Glomerular endothelial cell (primary cell): ENCODE data around the gene DNM1. TPM values are rescaled to one million over a fixed set of nuclear protein-coding genes. Genes with fewer than 3 reads are reported as not detected.

ENCODE experiments used
- DNase-seq: peaks from one replicate; pipeline ENCODE4 v3.0.0-alpha.2; 2011; ENCODE audit warnings: low read depth, low spot score; ENCODE audit errors: extremely low read depth
- total RNA-seq: library from RNA; depleted of rRNA; stranded (reverse); fragments of >200 nt; gene quantifications from 2 replicates; pipeline ENCODE4 v1.2.3, GENCODE V29; 2015

The DNM1 gene
- 2.7 and 7.9 TPM in 2 replicates for total RNA-seq

DNA sequence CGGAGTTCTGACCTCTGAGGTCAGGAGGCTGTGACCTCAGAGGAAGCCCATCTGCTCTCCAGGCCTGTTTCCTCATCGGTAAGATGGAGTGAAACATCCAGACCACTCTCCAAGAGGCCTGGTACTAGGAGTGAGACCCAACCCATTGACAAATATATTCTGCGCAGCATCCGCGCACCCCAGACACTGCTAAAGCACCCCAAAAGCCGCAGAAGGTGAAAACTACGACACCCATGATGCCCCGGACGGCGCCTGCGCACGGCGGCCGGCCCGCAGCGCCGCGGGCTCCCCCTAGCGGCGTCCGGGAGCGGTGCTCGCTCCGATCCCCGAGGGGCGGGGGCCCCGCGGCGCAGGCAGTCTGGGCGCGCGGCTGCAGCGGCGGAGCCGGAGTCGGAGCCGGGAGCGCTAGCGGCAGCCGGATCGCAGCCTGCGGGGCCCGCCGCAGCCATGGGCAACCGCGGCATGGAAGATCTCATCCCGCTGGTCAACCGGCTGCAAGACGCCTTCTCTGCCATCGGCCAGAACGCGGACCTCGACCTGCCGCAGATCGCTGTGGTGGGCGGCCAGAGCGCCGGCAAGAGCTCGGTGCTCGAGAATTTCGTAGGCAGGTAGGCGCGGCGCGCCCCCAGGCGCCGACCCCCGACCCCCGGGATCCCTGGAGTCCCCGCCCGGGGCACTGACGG, at the start of gene DNM1:
Gene DNM1, plus strand, starts transcription at position 356 of the 683 bp plus-strand sequence. Its CDS starts 92 bp downstream, at position 448.
- DNase-seq, result no peak

DNA sequence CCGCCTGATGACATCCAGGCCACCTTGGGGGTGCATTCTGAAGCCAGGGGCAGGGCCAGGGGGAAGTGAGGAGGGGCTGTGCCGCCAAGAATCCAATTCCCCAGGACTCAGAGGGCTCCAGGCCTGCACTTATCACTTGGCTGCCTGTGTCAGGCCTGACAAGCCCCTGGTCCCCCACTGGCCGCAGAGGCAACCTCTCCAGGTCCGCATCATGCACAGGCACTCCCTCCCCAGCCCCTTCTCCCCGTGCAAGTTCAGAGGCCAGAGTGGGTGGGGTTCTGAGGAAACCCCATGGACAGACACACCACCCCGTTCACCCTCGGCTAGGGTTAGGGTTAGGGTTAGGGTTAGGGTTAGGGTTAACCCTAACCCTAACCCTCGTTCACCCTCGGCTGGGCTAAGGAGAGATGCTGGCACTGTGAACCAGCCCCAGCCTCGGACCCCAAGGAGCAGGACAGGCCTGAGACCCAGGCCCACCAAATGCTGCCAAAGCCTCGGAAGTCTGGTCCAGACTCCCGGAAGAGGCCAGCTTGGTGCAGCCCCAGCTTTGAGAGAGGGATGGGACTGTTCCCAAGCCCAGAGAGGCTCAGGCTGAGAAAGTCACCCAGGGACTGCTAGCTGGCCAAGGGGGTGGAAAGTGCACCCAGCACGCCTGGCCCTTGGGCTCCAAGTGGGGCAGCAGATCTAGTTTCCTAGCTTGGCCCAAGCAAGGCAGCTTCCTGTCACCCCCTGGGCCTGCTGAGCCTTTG, 49.1 kb upstream of the DNM1 start:
- no peak for DNase-seq

DNA sequence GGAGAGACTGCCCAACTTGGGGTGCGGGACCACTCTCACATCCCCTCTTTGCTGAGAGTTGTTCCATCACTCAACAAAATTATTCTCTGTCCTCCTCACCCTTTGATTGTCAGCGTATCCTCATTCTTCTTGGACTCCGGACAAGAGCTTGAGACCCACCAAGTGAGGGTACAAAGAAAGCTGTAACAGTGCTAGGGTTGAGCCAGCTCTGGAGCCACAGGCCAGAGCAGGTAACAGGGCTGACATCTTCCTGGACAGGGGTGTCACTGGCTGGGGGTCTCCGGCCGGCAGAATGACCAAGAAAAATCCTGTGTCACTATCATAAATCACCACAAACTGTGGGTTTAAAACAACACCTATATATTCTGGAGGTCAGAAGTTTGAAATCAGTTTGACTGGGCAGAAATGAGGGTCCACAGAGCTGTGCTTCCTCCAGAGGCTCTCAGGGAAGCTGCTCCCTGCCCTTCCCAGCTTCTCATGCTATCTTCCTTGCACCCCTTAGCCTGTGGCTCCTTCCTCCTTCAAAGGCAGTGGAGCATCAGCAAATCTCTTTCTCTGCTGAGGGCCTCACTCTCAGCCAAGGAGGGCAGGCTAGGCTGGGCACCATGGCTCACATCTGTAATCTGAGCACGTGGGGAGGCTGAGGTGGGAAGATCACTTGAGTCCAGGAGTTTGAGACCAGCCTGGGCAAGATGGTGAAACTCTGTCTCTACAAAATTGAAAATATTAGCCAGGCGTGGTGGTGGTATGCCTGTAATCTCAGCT, 47.3 kb upstream of the DNM1 start:
- DNase-seq, result no peak

DNA sequence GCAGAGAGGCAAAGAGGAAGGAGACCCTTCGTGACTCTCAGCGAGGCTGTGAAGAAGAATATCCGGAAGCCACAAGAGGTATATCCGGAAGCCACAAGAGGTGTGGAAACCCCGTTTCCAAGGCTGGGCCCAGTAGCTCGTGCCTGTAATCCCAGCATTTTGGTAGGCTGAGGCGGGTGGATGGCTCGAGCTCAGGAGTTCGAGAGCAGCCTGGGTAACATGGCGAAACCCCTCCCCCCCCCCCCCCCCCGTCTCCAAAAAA, 43.7 kb upstream of the DNM1 start:
- DNase-seq, result no peak

DNA sequence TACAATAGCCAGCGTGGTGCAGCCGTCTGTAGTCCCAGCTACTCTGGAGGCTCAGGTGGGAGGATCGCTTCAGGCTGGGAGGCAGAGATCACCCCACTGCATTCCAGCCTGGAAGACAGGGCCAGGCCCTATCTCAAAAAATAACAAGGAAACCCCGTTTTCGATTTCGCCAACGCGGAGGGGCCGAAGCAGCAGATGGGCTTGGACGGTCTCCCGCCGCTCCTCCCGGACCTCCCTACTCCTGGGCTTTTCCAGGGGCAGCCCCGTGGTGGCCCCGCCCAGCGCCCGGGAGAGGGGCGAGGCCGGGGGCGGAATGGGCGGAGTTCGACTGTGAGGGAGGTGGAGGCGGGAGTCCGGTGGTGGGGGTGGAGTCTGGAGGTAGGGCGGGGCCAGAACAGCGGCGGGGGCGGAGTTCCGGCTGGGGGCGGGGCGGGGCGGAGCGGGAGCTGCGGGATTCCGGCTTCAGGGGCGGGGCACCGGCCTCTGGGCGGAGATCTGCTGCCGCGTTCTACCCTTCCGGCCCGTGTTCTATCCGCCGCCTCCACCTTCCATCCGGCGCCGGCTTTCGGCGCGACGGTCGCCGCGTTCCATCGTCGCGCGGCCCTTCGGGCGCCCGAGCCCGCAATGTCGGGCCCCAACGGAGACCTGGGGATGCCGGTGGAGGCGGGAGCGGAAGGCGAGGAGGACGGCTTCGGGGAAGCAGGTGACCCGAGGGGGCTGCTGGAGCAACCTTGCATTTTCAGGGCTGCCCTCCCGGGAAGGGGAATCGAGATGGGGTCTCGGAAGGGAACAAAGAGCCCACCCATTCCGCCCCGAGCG, 43.2 kb upstream of the DNM1 start, which contains the start of gene BBLN:
Gene BBLN, plus strand, starts transcription at position 482 of the 819 bp plus-strand sequence. Its CDS starts 143 bp downstream, at position 625.
- DNase-seq, result peak; percentile 18

DNA sequence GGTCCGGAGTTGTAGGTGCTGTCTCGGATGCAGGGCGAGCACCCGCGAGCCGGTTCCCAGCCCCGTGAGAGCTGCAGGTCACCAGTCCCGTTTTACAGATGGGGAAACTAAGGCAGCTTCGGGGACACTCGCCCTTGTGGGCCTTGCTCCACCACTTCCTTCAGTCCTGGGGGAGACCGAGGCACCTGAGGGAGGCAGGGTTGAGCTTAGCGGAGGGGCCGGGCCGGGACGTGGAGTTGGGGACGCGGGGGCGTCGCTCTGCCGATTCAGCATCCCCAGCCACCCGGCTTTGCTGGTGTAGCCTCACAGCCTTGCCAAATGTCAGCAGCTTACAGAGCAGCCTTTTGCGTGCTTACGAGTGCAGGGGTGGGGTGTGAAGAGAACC, 42.6 kb upstream of the DNM1 start:
- no peak for DNase-seq

DNA sequence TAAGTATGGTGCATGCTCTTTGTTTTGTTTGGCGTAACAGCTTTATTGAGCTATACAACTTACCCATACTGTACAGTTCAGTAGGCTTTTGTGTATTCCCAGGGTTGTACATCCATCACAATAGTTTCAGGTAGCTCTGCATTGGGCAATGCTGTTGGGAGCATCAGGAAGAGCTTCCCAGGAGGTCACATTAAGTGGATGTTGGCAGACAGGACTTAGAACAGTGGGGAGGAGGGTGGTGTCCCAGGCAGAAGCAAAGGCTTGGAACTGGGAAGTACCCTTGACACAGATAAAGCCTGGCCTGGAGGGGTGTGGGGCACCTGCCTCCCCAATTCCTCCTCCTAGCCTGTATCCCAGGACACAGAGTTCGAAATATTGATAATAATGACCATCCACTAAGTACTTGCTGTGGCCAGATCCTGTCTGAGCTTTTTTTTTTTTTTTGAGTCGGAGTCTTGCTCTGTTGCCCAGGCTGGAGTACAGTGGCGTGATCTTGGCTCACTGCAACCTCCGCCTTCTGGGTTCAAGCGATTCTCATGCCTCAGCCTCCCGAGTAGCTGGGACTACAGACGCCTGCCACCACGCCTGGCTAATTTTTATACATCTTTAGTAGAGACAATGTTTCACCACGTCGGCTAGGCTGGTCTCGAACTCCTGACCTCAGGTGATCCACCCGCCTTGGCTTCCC, 41.8 kb upstream of the DNM1 start:
- no peak for DNase-seq

DNA sequence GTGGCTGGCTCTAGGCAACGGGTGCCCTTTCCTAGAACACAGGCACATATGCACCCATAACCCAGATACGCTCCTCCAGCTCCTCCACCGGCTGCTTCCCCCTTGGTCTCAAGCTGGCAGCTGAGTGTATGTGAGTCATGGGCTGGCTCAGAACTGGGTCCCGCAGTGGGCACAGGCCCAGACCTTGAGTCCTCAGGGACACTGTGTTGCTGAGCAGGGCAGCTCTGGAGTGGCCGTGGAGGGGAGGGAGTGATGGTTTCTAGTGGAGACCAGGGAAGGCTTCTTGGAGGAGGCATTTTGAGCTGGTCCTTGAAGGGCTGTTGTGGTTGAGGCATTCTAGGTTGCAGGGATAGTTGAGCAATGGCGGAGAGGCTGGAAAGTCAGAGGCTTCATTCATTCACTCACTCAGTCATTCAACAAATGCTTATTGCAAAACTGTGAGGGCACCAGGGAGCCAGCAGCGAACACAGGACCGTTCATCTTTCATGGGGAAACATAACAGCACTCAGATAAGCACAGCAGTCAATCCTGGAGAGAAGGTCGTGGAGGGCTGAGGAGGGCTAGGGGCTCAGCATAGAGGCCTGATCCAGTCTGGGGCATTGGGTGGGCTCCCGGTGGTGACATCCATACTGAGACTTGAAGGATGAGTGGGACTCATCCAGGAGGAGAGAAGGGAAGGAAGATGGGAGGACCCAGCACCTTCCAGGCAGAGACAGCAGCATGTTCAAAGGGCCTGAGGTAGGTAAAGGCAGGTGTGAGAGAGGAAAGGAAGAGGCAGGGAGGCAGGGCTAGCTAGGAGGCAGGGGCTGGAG, 40.8 kb upstream of the DNM1 start:
- DNase-seq, result no peak

DNA sequence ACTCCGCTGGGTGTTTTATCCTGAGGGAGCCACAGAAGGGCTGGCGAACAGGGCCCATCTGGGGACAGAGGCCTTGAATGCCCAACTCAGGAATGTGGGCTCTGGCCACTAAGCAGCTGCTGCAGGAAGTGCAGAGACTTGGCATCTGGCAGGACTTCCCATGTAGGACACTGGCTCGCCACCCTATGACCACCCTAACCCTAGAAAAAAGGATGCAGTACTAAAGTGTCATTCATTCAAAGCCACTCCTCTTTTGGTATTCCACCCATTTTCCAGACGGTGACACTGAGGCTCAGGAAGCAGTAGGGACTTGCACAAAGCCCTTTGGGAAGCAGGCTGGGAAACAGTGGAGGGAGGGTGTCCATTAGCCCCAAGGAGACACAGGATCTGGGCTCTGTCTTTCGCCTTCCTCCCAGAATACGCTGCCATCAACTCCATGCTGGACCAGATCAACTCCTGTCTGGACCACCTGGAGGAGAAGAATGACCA, 40.1 kb upstream of the DNM1 start:
- no peak for DNase-seq

DNA sequence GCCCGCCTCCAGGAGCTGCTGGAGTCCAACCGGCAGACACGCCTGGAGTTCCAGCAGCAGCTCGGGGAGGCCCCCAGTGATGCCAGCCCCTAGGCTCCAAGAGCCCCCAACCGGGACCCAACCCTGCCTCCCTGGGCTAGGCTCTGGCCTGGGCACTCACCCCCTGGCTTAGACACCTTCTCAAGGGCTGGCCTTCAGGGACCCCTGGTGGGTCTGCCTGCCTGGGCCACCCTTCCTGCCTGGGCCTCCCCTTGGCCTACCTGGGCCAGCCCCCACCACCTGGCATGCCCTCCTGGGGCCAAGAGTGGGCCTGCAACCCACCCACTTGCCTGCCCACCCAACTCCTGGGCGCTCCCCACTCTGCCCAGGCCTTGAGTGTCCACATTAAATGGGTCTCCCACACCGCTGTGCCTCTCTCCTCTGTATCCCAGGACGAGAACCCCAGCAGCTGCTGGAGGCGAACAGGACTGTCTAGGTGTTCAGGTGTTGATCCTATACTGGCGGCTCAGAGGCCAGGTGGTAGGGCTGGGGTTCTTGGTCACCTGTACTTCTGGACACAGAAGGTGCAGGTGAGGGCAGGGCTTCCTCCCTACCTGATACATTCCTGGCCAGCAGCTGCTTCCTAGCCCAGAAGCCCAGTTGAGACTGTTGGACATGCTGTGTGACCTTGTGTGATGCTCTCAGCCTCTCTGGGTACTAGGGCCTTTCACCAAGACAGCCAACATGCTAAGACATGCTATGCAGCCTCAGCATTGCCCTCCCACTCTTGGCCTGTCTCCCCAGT, 39.5 kb upstream of the DNM1 start:
- DNase-seq, result no peak

DNA sequence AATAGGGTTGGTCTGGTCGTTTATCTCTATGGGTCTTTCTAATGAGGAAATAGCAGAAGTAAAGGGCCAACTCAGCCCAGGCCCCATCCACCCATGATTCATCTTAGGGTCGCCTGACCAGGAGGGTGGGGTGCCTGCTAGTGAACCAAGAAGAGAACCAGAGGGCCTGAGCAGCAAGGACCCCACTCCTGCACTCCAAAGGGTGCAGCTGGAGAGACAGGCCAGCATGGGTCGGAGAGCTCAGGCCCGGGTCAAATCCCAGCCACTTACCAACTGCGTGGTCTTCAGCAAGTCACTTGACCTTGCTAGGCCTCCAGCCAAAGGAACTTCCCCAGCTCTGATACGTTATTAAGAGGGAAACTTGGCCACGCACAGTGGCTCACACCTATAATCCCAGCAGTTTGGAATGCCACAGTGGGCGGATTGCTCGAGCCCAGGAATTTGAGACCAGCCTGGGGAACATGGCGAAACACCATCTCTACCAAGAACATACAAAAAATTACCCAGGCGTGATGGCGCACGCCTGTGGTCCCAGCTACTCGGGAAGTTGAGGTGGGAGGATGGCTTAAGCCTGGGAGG, 38.8 kb upstream of the DNM1 start:
- no peak for DNase-seq

DNA sequence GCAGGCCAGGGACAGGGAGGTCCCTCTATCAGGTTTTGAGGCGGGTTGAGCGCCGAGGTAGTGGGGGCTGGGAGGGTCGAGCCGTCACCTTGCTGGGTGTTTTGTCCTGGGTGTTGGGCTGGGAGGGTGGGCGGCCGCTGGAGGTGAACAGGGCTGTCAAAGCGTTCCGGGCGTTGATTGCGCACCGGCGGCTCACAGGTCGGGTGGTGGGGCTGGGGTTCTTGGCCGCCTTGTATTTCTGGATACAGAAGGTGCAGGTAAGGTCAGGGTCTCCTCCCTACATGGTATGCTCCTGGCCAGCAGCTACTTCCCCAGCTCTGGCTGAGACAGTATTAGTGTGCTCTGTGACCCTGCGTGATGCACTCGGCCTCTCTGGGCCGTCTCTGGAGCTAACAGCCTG, 37.0 kb upstream of the DNM1 start:
- no peak for DNase-seq

DNA sequence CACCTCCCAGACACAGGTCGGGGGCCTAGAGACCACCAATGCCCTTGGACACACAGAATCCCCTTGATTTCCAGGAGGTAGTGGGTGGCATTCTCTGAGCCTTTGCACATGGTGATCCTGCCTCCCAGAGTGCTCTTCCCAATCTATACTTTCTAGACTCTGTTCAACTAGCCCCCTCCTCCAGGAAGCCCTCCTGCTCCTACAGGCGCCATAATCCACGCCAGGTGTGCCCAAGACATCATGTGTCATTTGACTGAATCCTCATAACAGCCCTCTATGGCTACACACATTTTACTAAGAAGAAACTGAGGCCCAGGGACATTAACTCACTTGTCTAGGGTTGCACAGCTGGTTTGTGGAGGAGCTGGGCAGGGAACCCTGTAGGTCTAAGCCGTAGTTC, 36.0 kb upstream of the DNM1 start:
- DNase-seq, result no peak

DNA sequence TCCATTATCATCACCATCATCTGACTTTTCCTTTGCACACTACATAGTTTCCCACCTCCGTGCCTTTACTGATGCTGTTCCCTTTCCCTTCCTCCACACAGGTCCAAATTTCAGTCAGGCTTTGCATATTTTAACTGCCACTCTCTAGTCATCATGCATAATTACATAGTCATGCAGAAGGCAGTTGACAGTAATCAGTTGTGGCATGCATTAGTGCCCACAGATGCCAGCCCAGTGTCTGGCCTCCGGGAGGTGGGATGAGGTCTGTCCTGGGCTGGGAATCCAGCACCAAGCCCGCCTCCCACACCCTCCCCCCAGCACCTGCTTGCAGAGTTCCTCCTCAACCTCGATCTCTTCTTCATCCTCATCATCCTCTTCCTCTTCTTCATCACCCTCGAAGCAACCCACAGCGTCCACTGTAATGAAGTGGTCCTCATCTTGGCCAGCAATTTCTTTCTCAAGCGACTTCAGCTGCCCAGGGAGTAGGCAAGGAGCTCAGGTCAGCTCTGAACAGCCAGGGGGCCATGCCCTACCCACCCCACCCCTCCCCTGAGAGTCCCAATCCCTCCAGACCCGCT, 34.4 kb upstream of the DNM1 start:
- no peak for DNase-seq

DNA sequence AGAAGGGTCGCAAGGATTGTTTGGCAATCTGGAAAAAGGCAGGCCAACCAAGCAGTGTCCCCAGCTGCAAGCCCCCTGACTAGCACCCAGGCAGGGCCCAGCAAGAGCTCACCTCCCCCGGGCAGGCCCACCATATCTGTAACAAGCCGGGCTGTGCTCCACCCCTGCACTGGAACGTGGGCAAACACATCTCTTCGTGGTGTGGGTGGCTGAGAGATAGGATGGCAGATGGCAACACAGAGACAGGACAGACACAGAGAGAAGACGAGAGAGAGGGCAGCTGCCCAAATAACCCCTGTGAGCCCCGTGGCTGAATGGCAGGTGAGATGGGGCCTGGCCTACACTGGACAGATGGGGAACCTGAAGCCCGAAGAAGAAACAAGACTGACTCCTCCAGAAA, 33.7 kb upstream of the DNM1 start:
- no peak for DNase-seq

DNA sequence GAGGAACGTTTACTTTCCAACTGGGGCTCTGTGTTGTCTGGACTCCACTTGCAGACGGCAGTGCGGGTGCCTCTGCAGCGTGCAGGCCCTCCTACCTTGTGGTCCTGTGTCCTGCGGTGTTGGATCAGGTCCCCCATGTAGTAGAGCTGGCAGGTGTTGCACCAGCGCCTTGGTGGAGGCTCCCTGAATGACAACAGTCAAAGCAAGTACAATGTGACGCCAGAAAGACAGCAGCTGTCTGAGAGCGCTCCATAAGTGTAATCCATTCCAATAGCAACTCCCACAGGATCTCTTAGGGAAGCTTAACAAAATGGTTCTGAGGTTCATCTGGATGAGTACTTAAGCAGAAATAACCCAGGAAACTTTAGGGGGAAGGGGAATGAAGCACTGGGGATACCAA, 33.3 kb upstream of the DNM1 start:
- no peak for DNase-seq

DNA sequence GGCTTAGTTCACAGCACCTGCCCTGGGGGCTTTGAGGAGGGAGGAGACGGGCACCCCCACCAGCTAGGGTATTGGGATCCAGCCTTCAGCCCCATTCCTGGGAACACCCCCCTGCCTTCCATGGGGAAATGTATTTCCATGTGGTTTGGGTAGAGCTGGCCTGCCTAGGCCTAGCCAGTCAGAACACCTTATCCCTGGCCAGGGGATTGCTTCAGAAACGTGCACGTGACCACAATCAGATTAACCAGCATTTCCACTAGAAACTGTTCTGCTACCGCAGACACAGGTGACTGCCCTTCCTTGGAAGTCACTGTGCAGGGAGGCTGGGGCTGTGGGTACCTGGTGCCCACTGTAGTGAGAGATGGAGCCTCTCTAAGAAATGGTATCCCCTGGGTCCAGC, 29.1 kb upstream of the DNM1 start:
- no peak for DNase-seq

DNA sequence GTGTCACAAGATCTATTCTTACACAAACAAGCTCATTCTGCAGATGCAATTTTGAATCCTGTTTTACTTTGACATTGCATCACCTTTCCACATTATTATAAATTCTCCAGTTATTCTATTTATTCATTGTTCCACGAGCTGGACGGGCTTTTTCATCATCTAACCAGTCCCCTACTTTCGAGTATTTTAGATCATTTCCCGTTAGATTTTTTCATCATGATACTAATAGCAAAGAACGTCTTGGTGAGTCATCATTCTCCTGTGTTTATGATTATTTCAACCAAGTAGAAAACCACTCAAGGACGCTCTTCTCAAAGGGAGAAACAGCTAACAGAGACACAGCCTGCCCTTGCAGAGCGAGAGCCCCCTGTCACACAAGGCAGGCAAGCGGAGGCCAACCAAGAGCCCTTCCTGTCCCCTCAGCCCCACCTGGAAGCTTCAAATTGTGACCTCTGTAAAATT, 28.0 kb upstream of the DNM1 start:
- DNase-seq, result no peak
